Endometrium (tissue), 2 donors: ENCODE measurements around the gene KCNG4.
A peak's percentile ranks its signal among the peaks of the same experiment; 100 is the strongest.
"Not testable (repeated sequence)": the region's sequence is repeated elsewhere in the genome, so short reads cannot be mapped to it uniquely, and the experiment has no call there.

Source experiments
- FAIRE-seq: peaks from 2 replicates; lab custom pipeline; 2012; peaks lifted over from hg19 to GRCh38; lab: Jason Lieb, UNC
- donor health status: control.
- donor health status: control.

The KCNG4 gene

GRCh38 chr16:84205976-84206691 lies 33.7 kb downstream of the KCNG4 start:
- no peak for FAIRE-seq

DNA sequence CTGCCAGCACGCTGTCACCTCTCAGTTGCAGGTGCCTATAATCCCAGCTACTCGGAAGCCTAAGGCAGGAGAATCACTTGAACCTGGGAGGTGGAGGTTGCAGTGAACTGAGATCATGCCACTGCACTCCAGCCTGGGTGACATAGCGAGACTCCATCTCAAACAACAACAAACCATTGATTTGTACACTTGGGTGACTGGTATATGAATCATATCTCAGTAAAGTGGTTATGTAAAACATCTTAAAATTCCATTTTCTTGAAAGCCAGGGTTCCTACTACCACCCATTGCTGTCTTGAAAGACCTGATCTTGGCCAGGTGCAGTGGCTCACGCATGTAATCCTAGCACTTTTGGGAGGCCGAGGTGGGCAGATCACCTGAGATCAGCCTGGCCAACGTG lies 34.7 kb downstream of the KCNG4 start:
- not testable (repeated sequence) for FAIRE-seq

GRCh38 chr16:84204551-84204950 lies 35.3 kb downstream of the KCNG4 start:
- not testable (repeated sequence) for FAIRE-seq

GRCh38 chr16:84199861-84200260 lies 40.0 kb downstream of the KCNG4 start:
- FAIRE-seq, result no peak

- FAIRE-seq, result no peak
These were observed 40.7 kb downstream of the KCNG4 start for GRCh38 chr16:84199097-84199496.

- no peak for FAIRE-seq
These were observed 41.4 kb downstream of the KCNG4 start for GRCh38 chr16:84198401-84198800.

GRCh38 chr16:84197466-84198128 lies 42.2 kb downstream of the KCNG4 start:
- FAIRE-seq, result no peak

DNA sequence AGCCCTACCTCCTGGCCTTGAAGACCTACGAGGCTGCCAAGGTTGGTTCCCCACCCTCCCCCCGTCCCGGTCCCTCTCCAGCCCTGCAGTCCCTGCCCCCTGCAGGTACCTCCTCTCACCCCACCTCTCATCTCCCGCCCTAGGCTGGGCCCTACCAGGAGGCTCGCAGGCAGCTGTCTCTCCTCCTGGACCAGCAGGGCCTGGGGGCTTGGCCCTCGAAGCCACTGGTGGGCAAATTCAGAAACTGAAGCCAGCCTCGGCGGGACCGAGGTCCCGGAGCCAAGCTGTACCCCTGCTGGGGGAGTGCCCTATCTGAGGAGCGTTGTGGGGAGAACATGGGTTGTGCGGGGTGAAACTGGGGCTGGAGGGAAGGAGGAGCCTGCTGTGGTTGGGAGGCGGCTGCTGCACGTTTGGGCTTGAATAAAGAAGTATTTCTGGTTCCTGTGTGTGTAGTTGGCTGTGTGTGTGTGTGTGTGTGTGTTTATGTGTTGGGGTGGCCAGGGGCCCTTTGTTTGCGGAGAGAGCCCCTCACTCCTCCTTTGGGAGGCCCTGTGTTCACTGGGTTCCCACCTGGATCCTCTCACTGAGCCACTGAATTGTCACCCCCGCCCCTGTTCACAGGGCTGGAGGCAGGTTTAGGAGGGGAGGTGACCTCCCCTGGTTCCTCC lies 43.0 kb downstream of the KCNG4 start:
- no peak for FAIRE-seq

DNA sequence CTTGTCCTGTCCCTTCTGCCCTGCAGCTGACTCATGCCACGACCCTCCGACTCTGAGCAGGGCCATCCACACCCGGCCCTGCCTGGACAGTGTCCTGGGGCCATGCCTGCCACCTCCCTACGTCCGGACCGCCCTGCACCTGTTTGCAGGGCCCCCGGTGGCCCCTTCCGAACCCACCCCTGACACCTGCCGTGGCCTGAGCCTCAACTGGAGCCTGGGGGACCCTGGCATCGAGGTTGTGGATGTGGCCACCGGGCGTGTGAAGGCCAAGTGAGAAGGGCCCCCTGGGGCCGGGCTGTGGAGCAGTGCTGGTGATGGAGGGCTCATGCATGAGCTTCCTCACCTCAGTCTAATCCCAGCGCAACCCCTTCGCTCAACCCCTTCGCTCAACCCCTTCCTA lies 43.7 kb downstream of the KCNG4 start:
- FAIRE-seq, result no peak

GRCh38 chr16:84195201-84196093 lies 44.4 kb downstream of the KCNG4 start:
- FAIRE-seq, result no peak

DNA sequence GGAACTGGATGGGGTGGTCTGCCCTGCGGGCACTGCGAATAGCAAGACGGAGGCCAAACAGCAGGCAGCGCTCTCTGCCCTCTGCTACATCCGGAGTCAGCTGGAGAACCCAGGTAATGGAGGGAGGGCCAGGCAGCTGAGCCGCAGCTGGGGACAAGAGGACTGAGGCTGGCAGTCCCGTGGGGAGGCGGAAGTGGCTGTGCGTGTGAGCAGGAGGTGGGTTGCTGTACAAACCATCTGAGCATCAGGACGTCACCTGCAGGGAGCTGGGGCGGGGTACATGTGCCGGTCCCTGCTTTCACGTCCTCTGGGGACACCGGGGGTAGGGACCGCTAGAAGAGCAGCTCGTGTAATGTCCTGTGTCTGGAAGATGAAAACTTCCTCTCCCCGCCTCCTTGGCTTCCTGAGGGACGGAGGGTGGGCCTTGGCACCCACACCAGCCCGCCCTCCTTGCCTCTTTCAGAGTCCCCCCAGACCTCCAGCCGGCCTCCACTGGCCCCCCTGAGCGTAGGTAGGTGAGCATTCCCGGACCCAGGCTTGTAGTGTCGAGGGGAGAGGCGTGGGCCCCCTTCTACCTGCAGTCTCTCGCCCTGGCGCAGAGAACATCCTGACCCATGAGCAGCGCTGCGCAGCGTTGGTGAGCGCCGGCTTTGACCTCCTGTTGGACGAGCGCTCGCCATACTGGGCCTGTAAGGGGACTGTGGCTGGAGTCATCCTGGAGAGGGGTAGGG lies 45.2 kb downstream of the KCNG4 start:
- no peak for FAIRE-seq

- no peak for FAIRE-seq
These were observed 45.8 kb downstream of the KCNG4 start for GRCh38 chr16:84194018-84194417.

- no peak for FAIRE-seq
These were observed 46.3 kb downstream of the KCNG4 start for GRCh38 chr16:84193480-84193879.

DNA sequence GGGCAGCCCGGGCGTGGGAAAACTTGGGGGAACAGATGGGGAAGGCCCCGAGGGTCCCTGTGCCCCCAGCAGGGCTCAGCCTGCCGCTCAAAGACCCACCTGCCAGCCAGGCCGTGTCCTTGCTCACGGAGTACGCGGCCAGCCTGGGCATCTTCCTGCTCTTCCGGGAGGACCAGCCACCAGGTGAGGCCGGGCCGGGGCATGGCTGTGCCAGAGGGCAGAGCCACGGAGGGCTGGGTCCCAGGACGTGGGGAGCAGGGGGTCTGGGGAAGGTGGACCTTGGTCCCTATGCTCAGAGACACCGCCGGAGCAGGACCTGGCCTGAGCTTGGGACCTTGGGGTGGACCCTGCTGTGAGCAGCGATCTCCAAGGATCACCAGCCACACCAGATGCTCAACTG lies 48.3 kb downstream of the KCNG4 start:
- no peak for FAIRE-seq

DNA sequence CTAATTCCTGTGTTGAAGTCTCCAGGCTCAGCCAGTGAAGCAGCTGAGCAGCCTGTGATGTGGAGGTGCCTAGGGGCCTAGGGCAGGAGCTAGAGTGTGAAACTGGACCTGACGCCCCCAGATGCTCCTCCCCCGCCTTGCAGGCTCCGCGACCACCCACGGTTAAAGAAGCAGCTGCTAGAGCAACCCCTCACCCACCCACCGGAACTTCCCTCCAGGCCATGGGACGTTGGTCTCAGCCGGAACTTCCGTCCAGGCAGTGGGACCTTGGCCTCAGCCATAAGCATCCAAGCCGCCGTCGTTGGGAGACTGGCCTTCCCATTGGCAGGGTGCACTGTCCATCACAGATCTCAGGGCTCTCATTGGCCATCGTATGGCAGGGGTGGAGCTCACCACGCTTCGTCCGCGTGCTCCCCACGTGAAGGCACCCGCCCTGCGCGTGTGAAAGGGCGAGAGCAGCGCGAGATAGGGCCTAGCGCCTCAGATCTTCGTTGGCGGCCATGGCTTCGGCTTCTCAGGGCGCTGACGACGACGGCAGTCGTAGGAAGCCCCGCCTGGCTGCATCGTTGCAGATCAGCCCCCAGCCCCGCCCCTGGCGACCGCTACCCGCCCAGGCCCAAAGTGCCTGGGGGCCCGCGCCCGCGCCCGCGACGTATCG lies 49.0 kb downstream of the KCNG4 start, which contains the start of gene ADAD2:
ADAD2 (plus strand) TSS at position 427 of the 658 bp plus-strand sequence; CDS start at position 501, 74 bp downstream.
- FAIRE-seq, result no peak

- FAIRE-seq, result peak; percentile 4
These were observed 53.0 kb downstream of the KCNG4 start, which contains the start of gene TAF1C for GRCh38 chr16:84186685-84187437. Gene TAF1C, minus strand, starts transcription at chr16:84187057. Its CDS starts 2,069 bp downstream, at chr16:84184988.

DNA sequence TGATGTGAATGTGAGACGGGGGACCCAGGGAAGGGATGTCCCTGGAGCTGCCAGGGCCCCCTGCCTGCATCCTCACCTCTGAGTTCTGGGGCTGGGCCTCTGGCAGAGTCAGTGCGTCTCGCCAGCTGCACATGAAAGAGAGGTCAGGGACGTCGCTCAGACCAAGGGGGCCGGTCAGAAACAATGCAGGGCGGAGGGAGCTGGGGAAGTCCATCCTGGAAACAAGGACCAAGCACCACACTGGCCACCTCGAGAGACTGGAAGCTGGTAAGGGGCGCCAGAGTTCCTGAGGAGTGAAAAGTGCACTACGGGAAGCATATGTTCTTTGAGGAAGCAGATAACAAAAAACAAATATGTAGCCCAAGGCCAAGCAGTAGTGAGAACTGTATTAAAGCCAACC lies 55.0 kb downstream of the KCNG4 start:
- no peak for FAIRE-seq

GRCh38 chr16:84183911-84184591 lies 55.8 kb downstream of the KCNG4 start:
- no peak for FAIRE-seq

- FAIRE-seq, result no peak
These were observed 56.3 kb downstream of the KCNG4 start for GRCh38 chr16:84183572-84183875.
